Measurements from ENCODE around the gene ZNF470. TPM values are rescaled to one million over a fixed set of nuclear protein-coding genes. Genes with fewer than 3 reads are reported as not detected.

ZNF470 gene
- total RNA-seq, 1 donor from 2014 or later: 3.4 TPM

DNA sequence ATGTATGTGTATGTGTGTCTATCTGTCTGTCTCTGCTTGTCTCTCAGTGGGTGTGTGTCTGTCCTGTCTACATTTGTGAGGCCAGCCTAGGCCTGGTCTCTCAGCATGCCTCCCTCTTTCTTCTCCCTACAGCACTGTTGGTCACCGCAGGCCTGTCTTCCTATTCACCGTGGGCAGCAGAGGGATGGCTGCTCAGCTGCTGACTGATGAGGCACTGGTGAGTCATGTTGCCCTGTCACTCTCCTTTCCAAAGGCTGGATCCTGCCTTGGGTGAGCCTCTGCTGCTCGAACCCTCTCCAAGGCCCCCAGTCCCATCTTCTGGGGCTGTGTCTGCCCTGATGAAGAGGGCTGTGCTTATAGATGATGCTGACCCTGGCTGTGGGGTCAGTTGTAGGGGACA is 34.1 kb downstream of the ZNF470 start:
- no peak overlapping the region for H3K4me3 Mint-ChIP-seq (ENCODE audit: unreplicated experiment)
- peaks cover 60% of the 10 kb centered on the region for H3K9me3 Mint-ChIP-seq (ENCODE audit: unreplicated experiment)
- H3K27ac Mint-ChIP-seq (ENCODE audit: unreplicated experiment): no peak overlapping the region
- no peak for DNase-seq (ENCODE audit: extremely low spot score, unreplicated experiment)
- TF ChIP-seq, protein P1, sequence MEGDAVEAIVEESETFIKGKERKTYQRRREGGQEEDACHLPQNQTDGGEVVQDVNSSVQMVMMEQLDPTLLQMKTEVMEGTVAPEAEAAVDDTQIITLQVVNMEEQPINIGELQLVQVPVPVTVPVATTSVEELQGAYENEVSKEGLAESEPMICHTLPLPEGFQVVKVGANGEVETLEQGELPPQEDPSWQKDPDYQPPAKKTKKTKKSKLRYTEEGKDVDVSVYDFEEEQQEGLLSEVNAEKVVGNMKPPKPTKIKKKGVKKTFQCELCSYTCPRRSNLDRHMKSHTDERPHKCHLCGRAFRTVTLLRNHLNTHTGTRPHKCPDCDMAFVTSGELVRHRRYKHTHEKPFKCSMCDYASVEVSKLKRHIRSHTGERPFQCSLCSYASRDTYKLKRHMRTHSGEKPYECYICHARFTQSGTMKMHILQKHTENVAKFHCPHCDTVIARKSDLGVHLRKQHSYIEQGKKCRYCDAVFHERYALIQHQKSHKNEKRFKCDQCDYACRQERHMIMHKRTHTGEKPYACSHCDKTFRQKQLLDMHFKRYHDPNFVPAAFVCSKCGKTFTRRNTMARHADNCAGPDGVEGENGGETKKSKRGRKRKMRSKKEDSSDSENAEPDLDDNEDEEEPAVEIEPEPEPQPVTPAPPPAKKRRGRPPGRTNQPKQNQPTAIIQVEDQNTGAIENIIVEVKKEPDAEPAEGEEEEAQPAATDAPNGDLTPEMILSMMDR (IDR thresholded peaks at IDR 0.05): no peak
- no peaks in the 10 kb centered on the region for H3K27me3 Mint-ChIP-seq (ENCODE audit: unreplicated experiment)
- H3K4me1 Mint-ChIP-seq (ENCODE audit: unreplicated experiment): no peaks in the 10 kb centered on the region
- peaks cover 76% of the 10 kb centered on the region for H3K36me3 Mint-ChIP-seq (ENCODE audit: unreplicated experiment)

GRCh38 chr19:56603829-56604228 is 36.6 kb downstream of the ZNF470 start:
- Mint-ChIP-seq H3K27ac (ENCODE audit: unreplicated experiment) (no peak overlapping the region), H3K27me3 (ENCODE audit: unreplicated experiment) (no peaks in the 10 kb centered on the region), H3K4me1 (ENCODE audit: unreplicated experiment) (no peaks in the 10 kb centered on the region), H3K4me3 (ENCODE audit: unreplicated experiment) (no peak overlapping the region), H3K9me3 (ENCODE audit: unreplicated experiment) (peaks cover 58% of the 10 kb centered on the region), H3K36me3 (ENCODE audit: unreplicated experiment) (peaks cover 79% of the 10 kb centered on the region)
- TF ChIP-seq, protein P1 (IDR thresholded peaks at IDR 0.05): no peak
- DNase-seq (ENCODE audit: extremely low spot score, unreplicated experiment): no peak

DNA sequence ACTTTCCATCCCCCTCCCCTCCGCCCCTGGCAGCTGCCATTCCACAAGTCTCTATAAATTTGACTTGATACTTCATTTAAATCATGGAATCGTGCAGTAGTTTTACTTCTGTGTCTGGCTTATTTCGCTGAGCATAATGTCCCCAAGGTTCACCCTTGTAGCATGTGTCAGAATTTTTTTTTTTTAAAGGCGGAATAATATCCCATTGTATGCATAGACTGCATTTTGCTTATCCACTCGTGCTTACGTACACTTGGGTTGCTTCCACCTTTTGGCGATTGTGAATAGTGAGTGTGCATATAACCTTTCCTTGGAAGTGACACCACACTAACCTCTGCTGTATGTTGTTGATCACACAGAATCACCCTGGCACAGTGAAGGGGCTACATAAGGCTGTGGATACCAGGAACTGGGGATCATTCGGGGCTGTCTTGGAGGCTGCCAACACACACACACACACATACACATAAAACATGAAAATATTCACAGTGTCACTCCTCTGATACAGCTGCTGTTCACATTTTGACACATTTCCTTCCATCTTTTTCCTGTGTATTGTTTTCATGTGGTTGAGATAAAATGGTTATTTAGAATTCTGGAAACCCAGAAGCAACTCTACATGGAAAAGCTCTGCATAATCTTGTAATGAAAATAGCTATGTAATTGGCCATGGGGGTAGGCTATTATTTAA is 41.2 kb downstream of the ZNF470 start:
- Mint-ChIP-seq H3K36me3 (ENCODE audit: unreplicated experiment) (peaks cover 76% of the 10 kb centered on the region), H3K4me1 (ENCODE audit: unreplicated experiment) (no peaks in the 10 kb centered on the region), H3K4me3 (ENCODE audit: unreplicated experiment) (no peak overlapping the region), H3K27me3 (ENCODE audit: unreplicated experiment) (no peaks in the 10 kb centered on the region), H3K27ac (ENCODE audit: unreplicated experiment) (no peak overlapping the region), H3K9me3 (ENCODE audit: unreplicated experiment) (peaks cover 53% of the 10 kb centered on the region)
- TF ChIP-seq, protein P1 (IDR thresholded peaks at IDR 0.05): no peak
- DNase-seq (ENCODE audit: extremely low spot score, unreplicated experiment): no peak

DNA sequence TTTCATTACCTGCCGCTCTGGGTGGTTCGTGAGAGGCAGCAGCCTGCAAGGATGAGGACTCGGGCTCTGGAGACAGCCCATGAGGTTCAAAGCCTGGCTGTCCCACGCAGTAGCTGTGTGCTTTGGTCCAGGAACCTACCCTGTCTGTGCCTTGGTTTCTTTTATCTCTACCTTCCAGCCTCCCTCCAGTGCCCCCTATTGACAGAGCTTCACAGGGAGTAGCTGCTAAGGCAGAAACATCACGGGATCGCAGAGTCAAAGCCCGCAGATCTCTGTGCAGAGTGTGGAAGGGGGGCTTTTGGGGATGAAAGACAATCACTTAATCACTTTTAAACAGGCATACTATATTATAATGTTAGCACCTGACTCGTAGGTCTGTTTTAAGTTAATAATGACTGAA is 44.0 kb downstream of the ZNF470 start:
- H3K36me3 Mint-ChIP-seq (ENCODE audit: unreplicated experiment): peaks cover 79% of the 10 kb centered on the region
- DNase-seq (ENCODE audit: extremely low spot score, unreplicated experiment): no peak
- H3K27me3 Mint-ChIP-seq (ENCODE audit: unreplicated experiment): no peaks in the 10 kb centered on the region
- no peak overlapping the region for H3K4me3 Mint-ChIP-seq (ENCODE audit: unreplicated experiment)
- peaks cover 64% of the 10 kb centered on the region for H3K9me3 Mint-ChIP-seq (ENCODE audit: unreplicated experiment)
- TF ChIP-seq, protein P1 (IDR thresholded peaks at IDR 0.05): no peak
- H3K4me1 Mint-ChIP-seq (ENCODE audit: unreplicated experiment): no peaks in the 10 kb centered on the region
- no peak overlapping the region for H3K27ac Mint-ChIP-seq (ENCODE audit: unreplicated experiment)

DNA sequence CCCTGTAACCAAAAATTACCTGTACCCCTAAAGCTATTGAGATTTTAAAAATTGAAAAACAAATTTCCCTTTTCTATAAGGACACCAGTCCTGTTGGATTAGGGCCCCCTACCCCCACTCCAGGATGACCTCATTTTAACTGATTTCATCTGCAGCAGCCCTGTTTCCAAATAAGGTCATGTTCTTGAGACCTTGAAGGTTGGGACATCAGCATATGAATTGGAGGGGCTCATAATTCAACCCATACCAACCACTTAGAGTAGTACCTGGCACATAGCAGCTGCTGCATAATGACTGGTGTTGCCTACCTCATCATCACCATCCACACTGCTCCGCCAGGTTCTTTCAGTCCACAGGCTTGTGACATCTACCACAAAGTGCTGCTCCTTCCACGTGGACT is 45.5 kb downstream of the ZNF470 start:
- Mint-ChIP-seq H3K9me3 (ENCODE audit: unreplicated experiment) (peaks cover 78% of the 10 kb centered on the region), H3K27me3 (ENCODE audit: unreplicated experiment) (no peaks in the 10 kb centered on the region), H3K36me3 (ENCODE audit: unreplicated experiment) (peaks cover 87% of the 10 kb centered on the region), H3K4me1 (ENCODE audit: unreplicated experiment) (no peaks in the 10 kb centered on the region), H3K4me3 (ENCODE audit: unreplicated experiment) (no peak overlapping the region), H3K27ac (ENCODE audit: unreplicated experiment) (no peak overlapping the region)
- TF ChIP-seq, protein P1 (IDR thresholded peaks at IDR 0.05): no peak
- no peak for DNase-seq (ENCODE audit: extremely low spot score, unreplicated experiment)
